ENCODE data around the gene CLEC18A. TPM values are rescaled to one million over a fixed set of nuclear protein-coding genes. Genes with fewer than 3 reads are reported as not detected.

CLEC18A gene
- total and polyA plus RNA-seq, 2 of the 4 experiments (the other 2 are of a cell fraction), result under 0.01 TPM; not detected in 1

- POLR2A ChIA-PET (ENCODE audit: unreplicated experiment), result no interaction called here
- no peak for ATAC-seq (ENCODE audit: low read depth)
- CTCF ChIA-PET, result no interaction called here
Observed at GRCh38 chr16:69934044-69934443, 17.1 kb upstream of the CLEC18A start.

More at GRCh38 chr16:69934044-69934443, 17.1 kb upstream of the CLEC18A start:
- Histone ChIP-seq H3K4me1 (ENCODE audit: control insufficient read depth, insufficient read depth, low read length) (peaks cover 2% of the 10 kb centered on the region; the same call in 1 of the 2 replicates), H2BK20ac (ENCODE audit: low read depth, low read length) (no peak overlapping the region), H4K8ac (ENCODE audit: low read depth in 2 of 2, low read length in 2 of 2) (no peak overlapping the region), H3K18ac (ENCODE audit: low read depth, low read length) (no peak overlapping the region), H3K36me3 (ENCODE audit: control insufficient read depth, insufficient read depth, low read length) (peaks cover 51% of the 10 kb centered on the region), H4K91ac (ENCODE audit: insufficient read depth, low read depth, low read length) (no peak overlapping the region), H2AK9ac (replicated peaks; ENCODE audit: low read depth, low read length, poor library complexity) (no peak overlapping the region), H4K5ac (ENCODE audit: low read depth, low read length) (no peak overlapping the region), H2AK5ac (ENCODE audit: low read depth, low read length) (no peak overlapping the region), H3K23ac (ENCODE audit: low read depth, low read length) (no peak overlapping the region), H3K56ac (ENCODE audit: extremely low read depth, insufficient read depth, low read length) (no peak overlapping the region), H3K9me1 (ENCODE audit: insufficient read depth, low read length) (no peaks in the 10 kb centered on the region), H2BK120ac (ENCODE audit: low read depth, low read length) (no peak overlapping the region), H3K4me3 (ENCODE audit: insufficient read depth, low read depth, low read length) (no peak overlapping the region), H3K27ac (ENCODE audit: insufficient read depth, low read length) (no peak overlapping the region), H3K9ac (ENCODE audit: low read depth, low read length) (no peak overlapping the region), H3K9me3 (ENCODE audit: control insufficient read depth, insufficient read depth, low read length) (no peaks in the 10 kb centered on the region), H2BK15ac (ENCODE audit: low read depth, low read length) (no peak overlapping the region), H3K27me3 (ENCODE audit: control insufficient read depth, insufficient read depth, low read length) (no peaks in the 10 kb centered on the region), H4K20me1 (ENCODE audit: insufficient read depth, low read length) (no peaks in the 10 kb centered on the region), H2AFZ (replicated peaks; ENCODE audit: low read length, poor library complexity) (no peak overlapping the region), H3K4ac (ENCODE audit: low read depth, low read length) (no peak overlapping the region), H2BK5ac (ENCODE audit: low read depth, low read length, poor library complexity, severe bottlenecking) (no peak overlapping the region), H3K4me2 (ENCODE audit: low read depth, low read length) (no peak overlapping the region), H3K14ac (replicated peaks; ENCODE audit: low read depth, low read length) (no peak overlapping the region), H3K79me1 (ENCODE audit: low read depth in 1 of 2, low read length in 2 of 2) (no peaks in the 10 kb centered on the region)
- dilution Hi-C loops (cut with HindIII; ENCODE audit: low sequenced_read_pairs, unreplicated experiment) (no loop called here), in situ Hi-C loops (cut with MboI; ENCODE audit: low sequenced_read_pairs) (loop anchor here (5.0 kb wide), 1 partner anchor 137 kb away; no protein-coding TSS in a partner anchor), intact Hi-C loops (cut with micrococcal nuclease) (loop anchor here (5.0 kb wide), 1 partner anchor 222 kb away; no protein-coding TSS in a partner anchor)
- DNase-seq, result no peak
- TF ChIP-seq USF2 (IDR thresholded peaks at IDR 0.05; ENCODE audit: low read depth, low read length), result no peak
- no peak for TF ChIP-seq NFE2L2 (IDR thresholded peaks at IDR 0.05; ENCODE audit: low read depth, low read length)
- TF ChIP-seq POLR2A (IDR thresholded peaks at IDR 0.05; ENCODE audit: low read depth, low read length), result no peak
- TF ChIP-seq MAZ (IDR thresholded peaks at IDR 0.05; ENCODE audit: borderline replicate concordance, low read depth, low read length), result no peak
- no peak for TF ChIP-seq ELK1 (IDR thresholded peaks at IDR 0.05; ENCODE audit: borderline replicate concordance, low read depth, low read length)
- TF ChIP-seq FOS (IDR thresholded peaks at IDR 0.05; ENCODE audit: low read depth, low read length), result no peak
- no peak for TF ChIP-seq CEBPB (IDR thresholded peaks at IDR 0.05; ENCODE audit: low read depth, low read length)
- BruUV-seq (replicated peaks), result no TSS peak
- no CpG with 5 or more reads among the region's 10 CpGs for WGBS, 2 experiments (ENCODE audit: extremely low coverage in 2 of 2, insufficient read length in 1 of 2)
